ENCODE results near the gene ARSI.

Gene ARSI

GRCh38 chr5:150302301-150303069, at the start of gene ARSI:
ARSI (minus strand) TSS chr5:150302905; CDS start chr5:150302373, 532 bp downstream.
- no peak for DNase-seq (ENCODE audit: low read depth)

DNA sequence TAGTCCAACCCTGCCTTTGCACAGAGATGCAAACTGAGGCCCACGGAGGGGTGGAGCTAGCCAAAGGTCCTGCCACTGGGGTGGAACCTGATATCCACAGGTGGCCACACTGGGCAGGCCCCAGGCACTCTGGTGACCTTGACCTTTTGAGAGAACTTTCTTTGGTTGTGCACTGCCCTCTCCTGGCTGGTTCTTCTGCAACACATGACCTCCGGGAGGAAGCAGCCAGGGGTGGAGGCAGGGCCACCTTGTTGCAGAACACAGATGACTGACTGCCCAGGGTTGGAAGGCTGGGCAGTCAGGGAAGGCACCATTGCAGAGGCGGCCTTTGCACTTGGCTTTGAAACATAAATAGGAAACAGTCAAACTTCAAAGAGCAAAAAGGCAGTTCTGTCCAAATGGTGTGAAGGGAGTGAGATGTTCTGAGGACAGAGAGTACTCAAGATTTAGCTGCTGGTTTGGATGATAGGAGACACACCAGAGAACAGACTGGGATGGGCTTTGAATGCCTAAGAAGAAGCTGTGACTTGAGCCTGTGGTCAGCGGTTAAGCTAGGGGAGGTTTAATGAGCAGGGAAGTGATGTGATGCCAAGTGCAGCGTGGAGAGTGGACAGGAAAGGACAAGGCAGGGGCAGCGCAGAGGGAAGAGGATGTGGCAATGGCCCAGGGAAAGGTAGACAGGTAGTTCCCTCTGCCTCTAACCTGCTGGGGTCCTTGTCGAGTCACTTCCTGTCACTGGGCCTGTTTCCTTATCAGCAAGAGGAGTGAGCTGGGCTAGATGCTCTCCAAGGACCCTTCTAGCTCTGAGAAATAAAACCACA, 48.0 kb upstream of the ARSI start:
- DNase-seq (ENCODE audit: low read depth) = no peak

GRCh38 chr5:150349681-150350275, 47.1 kb upstream of the ARSI start:
- DNase-seq (ENCODE audit: low read depth) = no peak

GRCh38 chr5:150347451-150347850, 44.7 kb upstream of the ARSI start:
- DNase-seq (ENCODE audit: low read depth) = no peak

DNA sequence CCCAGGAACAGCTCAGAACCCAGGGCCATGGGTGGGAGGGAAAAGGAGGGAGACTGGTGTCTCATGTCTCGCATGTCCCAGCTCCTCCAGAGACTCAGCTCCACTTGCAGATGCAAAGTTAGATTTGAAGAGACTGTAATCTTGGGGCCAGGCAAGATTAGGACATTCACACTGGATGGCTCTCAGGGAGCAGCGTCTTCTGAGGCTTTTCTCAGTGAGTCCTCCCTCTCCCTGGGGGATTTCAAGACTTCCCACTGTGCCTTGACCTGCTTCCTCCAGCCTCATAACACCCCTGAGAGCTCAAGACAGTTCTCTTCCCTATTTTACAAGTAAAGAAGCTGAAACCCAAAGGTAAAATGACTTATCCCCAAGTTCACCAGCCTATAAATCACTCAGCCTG, 44.3 kb upstream of the ARSI start:
- DNase-seq (ENCODE audit: low read depth) = no peak

DNA sequence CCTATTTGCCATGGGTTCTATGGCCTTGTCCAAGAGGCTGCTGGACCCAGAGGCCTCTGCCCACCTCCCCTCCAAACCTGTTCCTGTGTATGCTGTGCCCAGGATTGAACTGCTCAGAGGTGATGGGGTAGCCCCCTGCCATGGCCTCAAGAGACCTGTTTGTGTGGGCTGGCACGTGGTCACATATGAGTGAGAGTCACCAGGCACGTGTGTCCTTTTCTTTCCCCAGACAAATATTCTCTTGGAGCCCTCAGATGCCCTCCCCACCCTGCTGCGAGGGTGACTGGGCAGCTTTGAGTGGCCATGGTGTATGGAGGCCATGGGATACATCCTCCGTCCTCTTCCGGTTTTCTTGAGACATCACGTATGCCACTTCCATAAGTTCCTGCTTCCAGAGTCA, 43.9 kb upstream of the ARSI start:
- DNase-seq (ENCODE audit: low read depth) = no peak

GRCh38 chr5:150345716-150346115, 43.0 kb upstream of the ARSI start:
- DNase-seq (ENCODE audit: low read depth) = no peak

DNA sequence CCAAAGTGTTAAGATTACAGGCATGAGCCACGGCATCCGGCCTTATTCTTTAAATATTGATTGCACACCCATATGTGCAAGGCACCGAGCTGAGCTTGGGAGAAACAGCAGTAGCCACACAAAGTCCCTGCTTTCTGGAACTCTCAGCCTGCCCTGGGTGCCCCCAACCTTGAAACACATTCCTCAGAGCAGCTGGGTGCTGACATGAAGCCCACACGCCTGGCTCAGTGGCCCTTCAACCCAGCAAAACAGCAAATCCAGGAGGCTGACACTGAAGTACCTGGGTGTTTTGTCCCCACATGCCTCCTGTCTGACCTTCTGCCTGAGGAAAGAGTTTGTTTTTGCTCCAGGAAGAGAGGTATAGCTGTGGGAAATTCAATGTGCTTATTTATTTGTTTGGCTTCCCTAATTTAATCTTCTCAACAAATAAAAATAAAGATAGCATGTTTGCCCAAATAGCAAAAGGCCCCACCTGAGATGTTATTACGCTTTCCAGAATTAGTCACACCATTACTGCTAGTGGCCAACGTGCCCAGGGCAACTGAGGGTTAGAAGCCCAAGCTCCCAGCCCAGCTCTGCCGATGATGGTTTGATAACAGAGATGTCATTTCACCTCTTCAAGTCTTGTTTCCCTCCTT, 41.4 kb upstream of the ARSI start:
- no peak for DNase-seq (ENCODE audit: low read depth)

DNA sequence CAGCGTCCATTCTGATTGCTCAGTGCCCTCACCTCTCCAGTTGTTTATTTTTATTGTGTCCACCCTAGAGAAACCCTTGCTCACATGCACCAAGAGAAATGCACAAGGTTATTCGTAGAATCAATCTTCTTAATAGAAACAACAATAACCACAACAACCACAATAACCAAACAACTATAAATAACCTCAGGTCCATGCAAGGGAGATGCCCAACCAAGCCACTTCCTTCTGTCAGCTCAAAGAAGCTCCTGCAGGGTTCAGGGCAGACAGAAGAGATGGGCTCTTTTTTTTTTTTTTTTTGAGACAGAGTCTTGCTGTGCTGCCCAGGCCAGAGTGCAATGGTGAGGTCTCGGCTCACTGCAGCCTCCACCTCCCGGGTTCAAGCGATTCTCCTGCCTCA, 39.9 kb upstream of the ARSI start:
- no peak for DNase-seq (ENCODE audit: low read depth)

GRCh38 chr5:150341989-150342388, 39.3 kb upstream of the ARSI start:
- DNase-seq (ENCODE audit: low read depth) = no peak

DNA sequence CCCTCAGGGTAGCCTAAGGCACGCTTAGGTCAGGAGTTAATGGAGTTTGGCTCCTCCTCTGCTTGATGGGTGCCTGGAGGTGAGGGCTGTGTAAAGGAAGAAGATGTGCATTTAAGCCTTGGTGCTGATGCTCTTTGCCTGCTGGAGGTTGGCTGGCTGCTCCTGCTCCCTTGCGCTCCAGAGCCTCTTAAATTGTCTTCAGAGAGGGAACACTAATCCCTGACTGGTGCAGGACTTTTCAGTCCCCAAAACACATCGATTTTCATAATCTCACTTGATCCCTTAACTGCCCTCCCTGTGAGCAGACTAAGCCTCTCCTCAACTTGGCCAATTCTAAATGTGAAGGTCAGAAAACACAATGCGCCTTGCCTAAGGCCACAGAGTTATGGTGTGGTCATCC, 38.6 kb upstream of the ARSI start:
- no peak for DNase-seq (ENCODE audit: low read depth)

GRCh38 chr5:150340614-150341255, 38.0 kb upstream of the ARSI start:
- DNase-seq (ENCODE audit: low read depth) = no peak

DNA sequence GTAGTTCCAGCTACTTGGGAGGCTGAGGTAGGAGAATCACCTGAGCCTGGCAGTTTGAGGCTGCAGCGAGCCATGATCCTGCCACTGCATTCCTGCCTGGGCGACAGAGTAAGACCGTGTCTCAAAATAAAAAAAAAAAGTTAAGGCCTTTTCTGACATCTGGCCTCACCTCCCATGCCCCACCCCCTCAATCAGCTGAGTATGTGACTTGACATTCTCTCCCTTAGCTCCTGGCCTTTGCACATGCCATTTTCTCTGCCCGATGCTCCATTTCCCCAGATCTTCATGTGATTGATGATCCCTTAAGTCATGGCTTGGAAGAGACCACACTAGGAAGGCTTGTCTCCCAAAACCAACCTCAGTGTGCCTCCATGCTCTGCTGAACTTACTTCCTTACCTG, 37.1 kb upstream of the ARSI start:
- DNase-seq (ENCODE audit: low read depth) = no peak

DNA sequence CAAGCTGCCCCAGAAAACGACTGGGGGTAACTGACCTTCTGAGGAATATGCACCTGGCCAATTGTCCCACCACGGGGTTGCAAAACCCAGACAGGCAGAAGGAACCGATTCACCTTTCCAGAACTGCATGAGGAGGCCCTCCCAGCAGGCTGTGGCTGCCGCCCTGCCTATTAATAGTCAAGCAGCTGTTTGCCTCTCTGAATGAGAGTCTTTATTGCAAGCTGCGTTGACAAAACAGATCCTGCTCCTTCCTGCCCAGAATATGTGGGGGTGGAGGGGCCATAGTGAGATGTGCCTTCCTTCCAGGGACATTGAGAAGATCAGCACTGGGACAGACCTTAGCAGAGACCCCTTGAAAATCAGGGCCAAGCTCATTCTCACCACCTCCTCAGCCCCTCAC, 36.5 kb upstream of the ARSI start:
- DNase-seq (ENCODE audit: low read depth) = no peak

DNA sequence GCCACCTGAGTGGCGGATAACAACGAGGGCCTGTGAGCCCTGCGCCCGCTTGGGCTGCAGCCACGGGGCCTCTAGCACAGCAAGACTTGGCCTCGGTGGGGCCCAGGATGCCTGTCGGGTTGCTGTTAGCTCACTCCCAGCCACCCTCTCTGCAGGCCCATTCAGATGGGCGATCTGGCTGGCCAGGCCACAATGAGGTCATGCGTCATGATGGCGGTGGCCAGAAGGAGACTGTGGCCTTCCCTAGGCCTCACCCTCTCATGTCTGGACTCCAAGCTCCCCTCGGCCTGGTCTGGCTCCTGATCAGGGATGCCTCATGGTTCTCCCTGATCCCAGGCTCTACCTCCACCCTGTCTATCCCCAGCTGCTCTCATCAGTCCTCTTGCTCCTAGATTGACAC, 35.8 kb upstream of the ARSI start:
- DNase-seq (ENCODE audit: low read depth) = no peak

- no peak for DNase-seq (ENCODE audit: low read depth)
Measured at GRCh38 chr5:150335778-150336177, 33.1 kb upstream of the ARSI start.

GRCh38 chr5:150333400-150333799, 30.7 kb upstream of the ARSI start:
- no peak for DNase-seq (ENCODE audit: low read depth)

GRCh38 chr5:150329881-150330876, 27.5 kb upstream of the ARSI start:
- no peak for DNase-seq (ENCODE audit: low read depth)

- no peak for DNase-seq (ENCODE audit: low read depth)
Measured at GRCh38 chr5:150329038-150329437, 26.3 kb upstream of the ARSI start.

DNA sequence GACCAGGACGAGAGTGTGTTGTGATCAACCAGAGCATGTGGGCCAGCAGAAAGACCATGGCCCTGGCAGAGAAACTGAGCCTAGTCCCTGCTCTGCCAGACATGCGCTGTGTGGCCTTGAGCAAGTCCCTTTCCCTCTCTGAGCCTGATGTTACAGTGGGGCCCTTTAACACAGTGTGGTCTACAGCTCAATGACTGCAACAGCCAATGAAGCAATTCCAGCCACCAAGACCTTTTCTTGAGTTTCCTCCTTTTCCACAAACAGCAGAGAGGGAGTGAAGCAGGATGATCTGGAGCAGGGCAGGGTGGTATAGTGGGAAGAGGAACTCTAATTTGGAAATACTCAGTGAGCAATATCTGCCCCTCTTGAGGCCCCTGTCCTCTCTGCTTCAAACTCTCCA, 25.8 kb upstream of the ARSI start:
- DNase-seq (ENCODE audit: low read depth) = no peak

DNA sequence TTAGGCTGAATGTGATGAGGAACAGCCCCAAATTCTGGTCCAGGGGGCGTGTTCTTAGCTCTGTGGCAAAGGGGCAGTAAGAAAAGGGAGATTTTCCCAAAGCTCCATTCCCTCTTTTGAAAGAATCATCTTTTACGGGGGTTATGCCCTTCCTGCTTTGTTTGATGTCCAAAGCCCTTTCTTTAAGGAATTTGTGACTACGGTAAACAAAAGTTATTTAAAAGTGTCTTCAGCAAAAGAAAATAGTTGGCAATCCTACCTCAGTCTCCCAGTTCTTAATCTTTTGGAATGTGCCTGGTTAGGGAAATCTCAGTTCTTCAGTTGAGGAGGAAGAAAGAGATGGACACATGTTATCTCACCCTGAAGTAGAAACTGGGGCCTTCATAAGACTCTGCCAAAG, 24.4 kb upstream of the ARSI start:
- no peak for DNase-seq (ENCODE audit: low read depth)
